Type B pancreatic cell (in vitro differentiated cells): ENCODE results near the gene EFL1. TPM values are rescaled to one million over a fixed set of nuclear protein-coding genes. Genes with fewer than 3 reads are reported as not detected.

Experiments used
- DNase-seq: peaks from one replicate; pipeline ENCODE4 v3.0.0; 2021; ENCODE audit warnings: mixed read lengths; ENCODE audit not compliant: unreplicated experiment; ENCODE audit errors: extremely low spot score
- H3K27ac Mint-ChIP-seq: 2 replicates; pipeline ENCODE4 v1.8.0; 2021; ENCODE audit warnings: mild to moderate bottlenecking, mixed read lengths
- H3K27me3 Mint-ChIP-seq: 2 replicates; pipeline ENCODE4 v1.8.0; 2021; ENCODE audit warnings: mixed read lengths
- H3K36me3 Mint-ChIP-seq: 2 replicates; pipeline ENCODE4 v1.8.0; 2021; ENCODE audit warnings: mixed read lengths
- H3K4me1 Mint-ChIP-seq: one replicate; pipeline ENCODE4 v1.8.0; 2021; ENCODE audit warnings: mixed read lengths; ENCODE audit not compliant: unreplicated experiment
- H3K4me3 Mint-ChIP-seq: 2 replicates; pipeline ENCODE4 v1.8.0; 2021; ENCODE audit warnings: mild to moderate bottlenecking, mixed read lengths
- H3K9me3 Mint-ChIP-seq: 2 replicates; pipeline ENCODE4 v1.8.0; 2021; ENCODE audit warnings: mixed read lengths
- CTCF ChIP-seq: fragments of 200-600 bp; sonication (generic); conservative IDR thresholded peaks from 2 replicates; pipeline ENCODE4 v1.5.0; 2021; ENCODE audit warnings: antibody characterized with exemption, mild to moderate bottlenecking
- total RNA-seq: library from RNA; stranded (reverse); gene quantifications from 2 replicates; pipeline ENCODE4 v1.2.1, GENCODE V29; 2021; ENCODE audit warnings: low replicate concordance

Gene EFL1
- total RNA-seq, 1 donor from 2014 or later, result 17.0 TPM

- TF ChIP-seq CTCF, result no peak
- no peaks in the 10 kb centered on the region for H3K36me3 Mint-ChIP-seq
- H3K4me1 Mint-ChIP-seq, result peaks cover 19% of the 10 kb centered on the region
- DNase-seq, result no peak
- H3K9me3 Mint-ChIP-seq, result peaks cover 5% of the 10 kb centered on the region
- no peak overlapping the region for H3K27ac Mint-ChIP-seq
- H3K27me3 Mint-ChIP-seq, result no peaks in the 10 kb centered on the region
- H3K4me3 Mint-ChIP-seq, result no peak overlapping the region
Observed at GRCh38 chr15:82098674-82099073, 163.9 kb downstream of the EFL1 start.

- H3K36me3 Mint-ChIP-seq, result no peaks in the 10 kb centered on the region
- no peak for TF ChIP-seq CTCF
- no peak for DNase-seq
- no peak overlapping the region for H3K27ac Mint-ChIP-seq
- H3K9me3 Mint-ChIP-seq, result peaks cover 5% of the 10 kb centered on the region
- H3K27me3 Mint-ChIP-seq, result no peaks in the 10 kb centered on the region
- H3K4me3 Mint-ChIP-seq, result no peak overlapping the region
- peaks cover 10% of the 10 kb centered on the region for H3K4me1 Mint-ChIP-seq
Observed at GRCh38 chr15:82095803-82096202, 166.7 kb downstream of the EFL1 start.

- H3K4me3 Mint-ChIP-seq, result no peak overlapping the region
- no peaks in the 10 kb centered on the region for H3K27me3 Mint-ChIP-seq
- no peak overlapping the region for H3K27ac Mint-ChIP-seq
- no peaks in the 10 kb centered on the region for H3K36me3 Mint-ChIP-seq
- no peaks in the 10 kb centered on the region for H3K4me1 Mint-ChIP-seq
- peaks cover 5% of the 10 kb centered on the region for H3K9me3 Mint-ChIP-seq
- TF ChIP-seq CTCF, result no peak
- DNase-seq, result no peak
Observed at GRCh38 chr15:82093774-82094211, 168.7 kb downstream of the EFL1 start.

GRCh38 chr15:82093325-82093724 lies 169.2 kb downstream of the EFL1 start:
- peaks cover 5% of the 10 kb centered on the region for H3K9me3 Mint-ChIP-seq
- H3K4me1 Mint-ChIP-seq, result no peaks in the 10 kb centered on the region
- no peak for DNase-seq
- TF ChIP-seq CTCF, result no peak
- no peaks in the 10 kb centered on the region for H3K36me3 Mint-ChIP-seq
- no peak overlapping the region for H3K4me3 Mint-ChIP-seq
- H3K27me3 Mint-ChIP-seq, result no peaks in the 10 kb centered on the region
- H3K27ac Mint-ChIP-seq, result no peak overlapping the region

- no peak for DNase-seq
- Mint-ChIP-seq H3K36me3 (no peaks in the 10 kb centered on the region), H3K27ac (no peak overlapping the region), H3K9me3 (peaks cover 5% of the 10 kb centered on the region), H3K27me3 (no peaks in the 10 kb centered on the region), H3K4me1 (no peaks in the 10 kb centered on the region), H3K4me3 (no peak overlapping the region)
- TF ChIP-seq CTCF, result no peak
Observed at GRCh38 chr15:82091636-82092140, 170.8 kb downstream of the EFL1 start.
